ENCODE measurements around the gene DSP. TPM values are rescaled to one million over a fixed set of nuclear protein-coding genes. Genes with fewer than 3 reads are reported as not detected.

DSP gene
- total RNA-seq, 1 donor from 2014 or later = 467 TPM

Other genes with a start within 250 kb of the DSP start
- 43.0 TPM for gene SSR1, start 228.5 kb upstream of the DSP start, total RNA-seq
- not detected for gene CAGE1, start 151.9 kb upstream of the DSP start, total RNA-seq
- 24.8 TPM for gene RIOK1, start 151.9 kb upstream of the DSP start, total RNA-seq
- 13.8 TPM for gene SNRNP48, start 48.5 kb downstream of the DSP start, total RNA-seq
- gene BMP6, start 184.4 kb downstream of the DSP start, total RNA-seq = 3.7 TPM